AG04449 (cell line): ENCODE measurements around the gene HOXD13.

Experiments used
- CTCF ChIA-PET: fragments of 350-600 bp; formaldehyde crosslinking; extraction: SDS; loops from one replicate; lab custom pipeline; 2021; ENCODE audit warnings: antibody characterized with exemption; lab: Yijun Ruan, JAX
- POLR2A ChIA-PET: fragments of 400-600, 350-600 bp; formaldehyde crosslinking; extraction: SDS; loops from one replicate; lab custom pipeline; 2020; ENCODE audit warnings: antibody characterized with exemption, inconsistent platforms; lab: Yijun Ruan, JAX
- DNase-seq: peaks from one replicate; pipeline ENCODE4 v3.0.0-alpha.2; 2010; ENCODE audit warnings: low read depth, low spot score
- H3K4me3 ChIP-seq: 2 replicates; pipeline ENCODE4 v1.5.1; 2011; ENCODE audit warnings: low read depth, mild to moderate bottlenecking, control low read depth, low read length
- CTCF ChIP-seq: IDR thresholded peaks from one replicate; pipeline ENCODE4 v1.5.1; 2011; ENCODE audit warnings: mild to moderate bottlenecking, moderate library complexity, low read length, control low read depth, inconsistent platforms; ENCODE audit not compliant: insufficient read depth; ENCODE audit errors: missing control alignments

The HOXD13 gene

GRCh38 chr2:176140513-176141317, 48.2 kb downstream of the HOXD13 start:
- TF ChIP-seq CTCF: peak; percentile 98
- H3K4me3 ChIP-seq: peak overlapping the region; percentile 71
- CTCF ChIA-PET: interaction anchor here (0.6 to 30.2 kb wide), 62 partner anchors 12 to 1124 kb away, joined by 3 to 1421 read pairs (median 4); partner anchors contain the start of genes HOXD3, HOXD4, HOXD8 and MTX2
- DNase-seq: no peak
- POLR2A ChIA-PET: interaction anchor here (0.6 to 2.1 kb wide), 6 partner anchors 9 to 589 kb away, joined by 3 to 16 read pairs (median 4); no protein-coding TSS in a partner anchor

GRCh38 chr2:176142281-176142680, 49.8 kb downstream of the HOXD13 start:
- ChIA-PET POLR2A (no interaction called here), CTCF (interaction anchor here (5.1 to 30.2 kb wide), 6 partner anchors 13 to 501 kb away, joined by 49 to 1421 read pairs (median 157); partner anchors contain the start of genes HOXD3, HOXD4 and HOXD8)
- DNase-seq: no peak
- no peak for TF ChIP-seq CTCF
- no peak overlapping the region for H3K4me3 ChIP-seq
